HEK293 (cell line): ENCODE measurements around the gene TARBP1.

Experiments used
- CTCF ChIA-PET: fragments of 350-600 bp; formaldehyde crosslinking; extraction: SDS; loops from one replicate; lab custom pipeline; 2021; ENCODE audit warnings: antibody characterized with exemption; lab: Yijun Ruan, JAX
- POLR2A ChIA-PET: fragments of 300-600 bp; formaldehyde crosslinking; extraction: SDS; loops from one replicate; lab custom pipeline; 2020; ENCODE audit warnings: antibody characterized with exemption, inconsistent platforms; lab: Yijun Ruan, JAX
- H3K27ac ChIP-seq: fragments of 200-500 bp; sonication (Bioruptor generic); 2 replicates; pipeline ENCODE4 v1.5.1; 2014; ENCODE audit warnings: low read depth, low read length, control low read depth, inconsistent platforms; ENCODE audit errors: extremely low read depth
- H3K36me3 ChIP-seq, 2 experiments: fragments of 200-500 bp in 1 of 2; sonication (Bioruptor generic) in 1 of 2; 1 replicate in 1 of 2; 2 replicates in 1 of 2; pipeline ENCODE4 v1.5.1; 2014 to 2017; ENCODE audit warnings: inconsistent platforms in 2 of 2, low read length in 2 of 2; ENCODE audit not compliant: control insufficient read depth in 2 of 2, insufficient read depth in 1 of 2
- H3K4me1 ChIP-seq: fragments of 200-500 bp; sonication (Bioruptor generic); 2 replicates; pipeline ENCODE4 v1.5.1; 2014; ENCODE audit warnings: mild to moderate bottlenecking, low read length, inconsistent platforms; ENCODE audit not compliant: control insufficient read depth, insufficient read depth
- H3K4me3 ChIP-seq: 2 replicates; pipeline ENCODE4 v1.5.1; 2011; ENCODE audit warnings: low read depth, mild to moderate bottlenecking, control low read depth, low read length, moderate library complexity
- H3K9me3 ChIP-seq: fragments of 200-500 bp; sonication (Bioruptor generic); 2 replicates; pipeline ENCODE4 v1.5.1; 2014; ENCODE audit warnings: low read depth, low read length, inconsistent platforms; ENCODE audit not compliant: control insufficient read depth, insufficient read depth
- HOXA7 ChIP-seq: sonication (generic); formaldehyde crosslinking; IDR thresholded peaks from 2 replicates; pipeline ENCODE4 v1.8.1; 2022; ENCODE audit warnings: missing genetic modification reagents, borderline replicate concordance
- IKZF3 ChIP-seq: fragments of 450-650 bp; IDR thresholded peaks from 2 replicates; pipeline ENCODE4 v1.5.0; 2018; ENCODE audit warnings: missing biosample characterization, mild to moderate bottlenecking, missing genetic modification characterization, moderate library complexity
- INSM2 ChIP-seq: fragments of 450-650 bp; formaldehyde crosslinking; IDR thresholded peaks from 2 replicates; pipeline ENCODE4 v1.5.1; 2016; ENCODE audit warnings: missing biosample characterization, missing genetic modification characterization
- ZNF10 ChIP-seq: fragments of 450-650 bp; formaldehyde crosslinking; IDR thresholded peaks from 2 replicates; pipeline ENCODE4 v1.5.1; 2017; ENCODE audit warnings: missing biosample characterization, missing genetic modification characterization
- ZNF23 ChIP-seq: fragments of 450-650 bp; formaldehyde crosslinking; IDR thresholded peaks from 2 replicates; pipeline ENCODE4 v1.5.1; 2016; ENCODE audit warnings: missing biosample characterization, missing genetic modification characterization, borderline replicate concordance
- ZNF280C ChIP-seq: fragments of 450-650 bp; formaldehyde crosslinking; IDR thresholded peaks from 2 replicates; pipeline ENCODE4 v1.5.1; 2016; ENCODE audit warnings: missing biosample characterization, missing genetic modification characterization
- ZNF48 ChIP-seq: fragments of 450-650 bp; formaldehyde crosslinking; IDR thresholded peaks from 2 replicates; pipeline ENCODE4 v1.5.1; 2016; ENCODE audit warnings: missing biosample characterization, missing genetic modification characterization
- ZNF571 ChIP-seq: fragments of 450-650 bp; formaldehyde crosslinking; IDR thresholded peaks from 2 replicates; pipeline ENCODE4 v1.5.0; 2017; ENCODE audit warnings: missing biosample characterization, missing genetic modification characterization
- ZNF585B ChIP-seq: fragments of 450-650 bp; formaldehyde crosslinking; IDR thresholded peaks from 2 replicates; pipeline ENCODE4 v1.5.1; 2016; ENCODE audit warnings: missing biosample characterization, missing genetic modification characterization
- ZNF670 ChIP-seq: fragments of 450-650 bp; formaldehyde crosslinking; IDR thresholded peaks from 2 replicates; pipeline ENCODE4 v1.5.1; 2016; ENCODE audit warnings: missing biosample characterization, missing genetic modification characterization, low read depth
- ZNF843 ChIP-seq: fragments of 450-650 bp; formaldehyde crosslinking; IDR thresholded peaks from 2 replicates; pipeline ENCODE4 v1.5.1; 2016; ENCODE audit warnings: missing biosample characterization, missing genetic modification characterization
- ZXDB ChIP-seq: fragments of 450-650 bp; formaldehyde crosslinking; IDR thresholded peaks from 2 replicates; pipeline ENCODE4 v1.5.1; 2016; ENCODE audit warnings: missing biosample characterization, missing genetic modification characterization
- TF ChIP-seq, protein P1 (sequence below): IDR thresholded peaks from 2 replicates; pipeline ENCODE4 v1.6.1; 2011; ENCODE audit warnings: mild to moderate bottlenecking, low read depth, low read length, borderline replicate concordance
- TF ChIP-seq, protein P2 (sequence below): fragments of 450-650 bp; formaldehyde crosslinking; IDR thresholded peaks from 2 replicates; pipeline ENCODE4 v1.5.1; 2016; ENCODE audit warnings: missing biosample characterization, missing genetic modification characterization
- TF ChIP-seq, protein P3 (sequence below): fragments of 450-650 bp; formaldehyde crosslinking; IDR thresholded peaks from 2 replicates; pipeline ENCODE4 v1.5.1; 2017; ENCODE audit warnings: missing biosample characterization, missing genetic modification characterization
- TF ChIP-seq, protein P4 (sequence below): fragments of 450-650 bp; IDR thresholded peaks from 2 replicates; pipeline ENCODE4 v1.5.1; 2018; ENCODE audit warnings: missing biosample characterization, mild to moderate bottlenecking, missing genetic modification characterization

TARBP1 gene

DNA sequence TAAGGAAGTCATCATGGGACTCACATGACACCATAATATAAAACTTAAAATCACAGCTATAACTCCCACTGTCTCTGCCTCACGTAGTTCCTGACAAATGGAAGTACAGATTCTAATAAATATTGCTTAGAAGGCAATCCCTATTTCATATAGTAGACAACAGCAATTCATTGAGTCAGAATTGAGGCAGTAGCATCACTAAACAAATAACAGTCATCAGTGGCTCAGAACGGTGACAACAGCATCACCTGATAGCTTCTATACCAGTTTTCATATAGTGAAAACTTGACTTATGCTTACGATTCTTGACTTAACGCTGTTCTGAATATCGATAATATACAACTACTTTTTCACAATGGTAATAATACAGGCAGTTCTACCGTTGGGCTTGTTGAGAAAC is 12.0 kb downstream of the TARBP1 start:
- ChIA-PET CTCF (interaction anchor here (1.0 to 2.3 kb wide), 5 partner anchors 8 to 342 kb away, joined by 3 to 6 read pairs (median 4); no protein-coding TSS in a partner anchor), POLR2A (no interaction called here)
- TF ChIP-seq IKZF3 (tag by site-specific recombination) (no peak), ZNF10 (tag by site-specific recombination) (peak; percentile 31; the same call in 1 of the 2 replicates)
- no peaks in the 10 kb centered on the region for H3K4me1 ChIP-seq
- peaks cover 46 to 51% of the 10 kb centered on the region in 2 experiments for H3K36me3 ChIP-seq
- no peak overlapping the region for H3K27ac ChIP-seq
- no peak overlapping the region for H3K4me3 ChIP-seq
- H3K9me3 ChIP-seq = no peaks in the 10 kb centered on the region

DNA sequence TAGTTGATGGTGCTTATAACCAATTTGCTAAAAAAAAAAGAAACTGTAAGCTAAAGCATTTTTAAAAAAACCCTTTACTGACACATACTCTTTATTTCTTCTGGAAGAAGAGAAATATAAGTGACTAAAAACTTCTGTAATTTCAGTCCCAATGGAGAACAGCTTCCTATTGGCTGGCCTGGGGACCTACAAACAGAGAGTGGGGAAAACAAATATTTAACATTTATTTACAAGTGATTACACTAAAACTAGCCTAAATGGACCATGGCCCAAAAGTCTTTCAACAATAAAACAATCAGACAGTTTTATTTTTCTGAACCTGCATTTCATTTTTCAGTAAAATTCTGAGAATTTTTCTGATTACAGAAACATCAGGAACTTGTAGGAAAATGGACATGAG is 15.2 kb downstream of the TARBP1 start:
- Histone ChIP-seq H3K9me3 (no peaks in the 10 kb centered on the region), H3K36me3 (peaks cover 58 to 59% of the 10 kb centered on the region in 2 experiments), H3K4me3 (no peak overlapping the region)
- POLR2A ChIA-PET = no interaction called here
- TF ChIP-seq ZNF571 (tag by site-specific recombination) = no peak
- no peak for TF ChIP-seq ZXDB (tag by site-specific recombination)
- no peak for TF ChIP-seq INSM2 (tag by site-specific recombination)
- no peak for TF ChIP-seq ZNF843 (tag by site-specific recombination)
- TF ChIP-seq, protein P1, sequence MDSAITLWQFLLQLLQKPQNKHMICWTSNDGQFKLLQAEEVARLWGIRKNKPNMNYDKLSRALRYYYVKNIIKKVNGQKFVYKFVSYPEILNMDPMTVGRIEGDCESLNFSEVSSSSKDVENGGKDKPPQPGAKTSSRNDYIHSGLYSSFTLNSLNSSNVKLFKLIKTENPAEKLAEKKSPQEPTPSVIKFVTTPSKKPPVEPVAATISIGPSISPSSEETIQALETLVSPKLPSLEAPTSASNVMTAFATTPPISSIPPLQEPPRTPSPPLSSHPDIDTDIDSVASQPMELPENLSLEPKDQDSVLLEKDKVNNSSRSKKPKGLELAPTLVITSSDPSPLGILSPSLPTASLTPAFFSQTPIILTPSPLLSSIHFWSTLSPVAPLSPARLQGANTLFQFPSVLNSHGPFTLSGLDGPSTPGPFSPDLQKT = no peak
- TF ChIP-seq, protein P2, sequence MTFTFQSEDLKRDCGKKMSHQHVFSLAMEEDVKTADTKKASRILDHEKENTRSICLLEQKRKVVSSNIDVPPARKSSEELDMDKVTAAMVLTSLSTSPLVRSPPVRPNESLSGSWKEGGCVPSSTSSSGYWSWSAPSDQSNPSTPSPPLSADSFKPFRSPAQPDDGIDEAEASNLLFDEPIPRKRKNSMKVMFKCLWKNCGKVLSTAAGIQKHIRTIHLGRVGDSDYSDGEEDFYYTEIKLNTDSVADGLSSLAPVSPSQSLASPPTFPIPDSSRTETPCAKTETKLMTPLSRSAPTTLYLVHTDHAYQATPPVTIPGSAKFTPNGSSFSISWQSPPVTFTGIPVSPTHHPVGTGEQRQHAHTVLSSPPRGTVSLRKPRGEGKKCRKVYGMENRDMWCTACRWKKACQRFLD (tag by site-specific recombination) = no peak
- TF ChIP-seq, protein P3, sequence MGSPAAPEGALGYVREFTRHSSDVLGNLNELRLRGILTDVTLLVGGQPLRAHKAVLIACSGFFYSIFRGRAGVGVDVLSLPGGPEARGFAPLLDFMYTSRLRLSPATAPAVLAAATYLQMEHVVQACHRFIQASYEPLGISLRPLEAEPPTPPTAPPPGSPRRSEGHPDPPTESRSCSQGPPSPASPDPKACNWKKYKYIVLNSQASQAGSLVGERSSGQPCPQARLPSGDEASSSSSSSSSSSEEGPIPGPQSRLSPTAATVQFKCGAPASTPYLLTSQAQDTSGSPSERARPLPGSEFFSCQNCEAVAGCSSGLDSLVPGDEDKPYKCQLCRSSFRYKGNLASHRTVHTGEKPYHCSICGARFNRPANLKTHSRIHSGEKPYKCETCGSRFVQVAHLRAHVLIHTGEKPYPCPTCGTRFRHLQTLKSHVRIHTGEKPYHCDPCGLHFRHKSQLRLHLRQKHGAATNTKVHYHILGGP (tag by site-specific recombination) = no peak
- no peak for TF ChIP-seq HOXA7
- TF ChIP-seq, protein P4, sequence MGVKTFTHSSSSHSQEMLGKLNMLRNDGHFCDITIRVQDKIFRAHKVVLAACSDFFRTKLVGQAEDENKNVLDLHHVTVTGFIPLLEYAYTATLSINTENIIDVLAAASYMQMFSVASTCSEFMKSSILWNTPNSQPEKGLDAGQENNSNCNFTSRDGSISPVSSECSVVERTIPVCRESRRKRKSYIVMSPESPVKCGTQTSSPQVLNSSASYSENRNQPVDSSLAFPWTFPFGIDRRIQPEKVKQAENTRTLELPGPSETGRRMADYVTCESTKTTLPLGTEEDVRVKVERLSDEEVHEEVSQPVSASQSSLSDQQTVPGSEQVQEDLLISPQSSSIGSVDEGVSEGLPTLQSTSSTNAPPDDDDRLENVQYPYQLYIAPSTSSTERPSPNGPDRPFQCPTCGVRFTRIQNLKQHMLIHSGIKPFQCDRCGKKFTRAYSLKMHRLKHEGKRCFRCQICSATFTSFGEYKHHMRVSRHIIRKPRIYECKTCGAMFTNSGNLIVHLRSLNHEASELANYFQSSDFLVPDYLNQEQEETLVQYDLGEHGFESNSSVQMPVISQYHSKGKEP (tag by site-specific recombination) = no peak
- TF ChIP-seq ZNF280C (tag by site-specific recombination) = no peak
- no peak for TF ChIP-seq ZNF670
- TF ChIP-seq ZNF48 = no peak
- no peak for TF ChIP-seq ZNF585B (tag by site-specific recombination)
- no peak for TF ChIP-seq ZNF23 (tag by site-specific recombination)
- TF ChIP-seq, all 188 proteins: peak for 0
- no peak overlapping the region for H3K27ac ChIP-seq
- CTCF ChIA-PET = no interaction called here
- peaks cover 3% of the 10 kb centered on the region for H3K4me1 ChIP-seq
